LNCaP clone FGC (cell line): ENCODE measurements around the gene MAML1.

Experiments
- DNase-seq: peaks from one replicate; pipeline ENCODE4 v3.0.0-alpha.2; 2011; ENCODE audit warnings: low read depth
- H3K4me3 ChIP-seq: 2 replicates; pipeline ENCODE4 v1.5.1; 2011; ENCODE audit warnings: mild to moderate bottlenecking, low read depth, low read length, control low read depth
- CTCF ChIP-seq: IDR thresholded peaks from 2 replicates; pipeline ENCODE4 v1.5.1; 2012; ENCODE audit warnings: mild to moderate bottlenecking; ENCODE audit not compliant: control insufficient read depth, insufficient read depth; ENCODE audit errors: extremely low read depth

MAML1 gene

GRCh38 chr5:179797741-179798140 lies 65.1 kb downstream of the MAML1 start:
- no peak for TF ChIP-seq CTCF
- H3K4me3 ChIP-seq, result no peak overlapping the region
- DNase-seq, result no peak

GRCh38 chr5:179798144-179798770 lies 65.6 kb downstream of the MAML1 start:
- no peak overlapping the region for H3K4me3 ChIP-seq
- TF ChIP-seq CTCF, result no peak
- DNase-seq, result no peak

GRCh38 chr5:179798771-179799643 lies 66.4 kb downstream of the MAML1 start:
- TF ChIP-seq CTCF, result no peak
- H3K4me3 ChIP-seq, result no peak overlapping the region
- DNase-seq, result no peak

GRCh38 chr5:179799644-179799973 lies 67.0 kb downstream of the MAML1 start:
- no peak overlapping the region for H3K4me3 ChIP-seq
- DNase-seq, result no peak
- TF ChIP-seq CTCF, result no peak

GRCh38 chr5:179800071-179800695 lies 67.6 kb downstream of the MAML1 start:
- no peak for DNase-seq
- TF ChIP-seq CTCF, result no peak
- no peak overlapping the region for H3K4me3 ChIP-seq

GRCh38 chr5:179800696-179801201 lies 68.1 kb downstream of the MAML1 start:
- H3K4me3 ChIP-seq, result no peak overlapping the region
- TF ChIP-seq CTCF, result no peak
- DNase-seq, result no peak
